Activated CD8-positive, alpha-beta memory T cell treated with anti-CD3 and anti-CD28 coated beads, Interleukin-2, amount 50 U/mL, for 24 hours (primary cell): ENCODE data around the gene BICC1.
"Not testable (repeated sequence)": the region's sequence is repeated elsewhere in the genome, so short reads cannot be mapped to it uniquely, and the experiment has no call there.

Experiments used
- DNase-seq: peaks from one replicate; pipeline ENCODE4 v3.0.0-alpha.2; 2020; ENCODE audit errors: extremely low read depth

Gene BICC1

GRCh38 chr10:58567652-58568051, 55.0 kb downstream of the BICC1 start:
- DNase-seq: no peak

DNA sequence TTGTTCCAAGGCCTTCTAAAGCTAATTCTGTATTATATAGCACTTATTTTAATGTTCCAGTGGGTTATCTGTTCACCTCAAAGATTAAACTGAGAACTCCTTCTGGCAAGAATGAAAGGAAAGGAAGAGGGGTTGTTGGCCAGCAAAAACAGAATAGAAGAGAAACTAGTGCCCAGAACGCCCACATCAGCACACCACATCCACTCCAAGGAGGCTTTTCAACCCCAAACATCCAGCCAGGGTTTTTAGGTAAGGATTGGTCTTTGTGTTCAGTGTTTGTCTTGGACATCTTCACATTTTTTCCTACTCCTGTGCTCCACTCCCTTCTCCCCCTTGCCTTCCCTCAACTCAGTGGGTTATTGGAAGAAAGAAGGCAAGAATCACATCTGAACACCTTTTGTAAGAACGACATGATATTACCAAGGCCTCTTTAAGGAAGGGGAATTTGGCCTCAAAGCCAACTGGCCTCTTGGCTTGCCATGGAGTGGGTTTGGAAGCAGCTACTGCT, 55.8 kb downstream of the BICC1 start:
- no peak for DNase-seq

DNA sequence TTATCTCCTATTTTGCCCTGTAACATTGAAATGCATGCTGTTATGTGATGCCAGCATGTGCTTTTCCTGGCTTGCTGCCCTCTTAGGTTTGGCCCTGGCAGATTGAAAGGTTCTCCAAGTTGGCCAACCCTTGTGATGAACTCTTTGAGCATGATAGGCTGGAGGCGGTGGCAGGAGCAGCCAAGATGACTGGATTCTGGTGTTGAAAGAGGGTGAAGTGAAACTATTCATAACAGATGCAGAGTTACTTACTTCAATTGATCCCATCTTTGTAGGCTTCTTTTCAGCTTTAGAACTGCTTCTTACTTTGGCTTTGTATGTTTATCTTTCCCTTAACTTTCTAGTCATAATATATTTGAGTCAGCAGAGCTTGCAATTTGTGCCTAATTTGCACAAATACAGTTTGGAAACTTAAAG, 57.6 kb downstream of the BICC1 start:
- no peak for DNase-seq

GRCh38 chr10:58570979-58571378, 58.3 kb downstream of the BICC1 start:
- DNase-seq: no peak

DNA sequence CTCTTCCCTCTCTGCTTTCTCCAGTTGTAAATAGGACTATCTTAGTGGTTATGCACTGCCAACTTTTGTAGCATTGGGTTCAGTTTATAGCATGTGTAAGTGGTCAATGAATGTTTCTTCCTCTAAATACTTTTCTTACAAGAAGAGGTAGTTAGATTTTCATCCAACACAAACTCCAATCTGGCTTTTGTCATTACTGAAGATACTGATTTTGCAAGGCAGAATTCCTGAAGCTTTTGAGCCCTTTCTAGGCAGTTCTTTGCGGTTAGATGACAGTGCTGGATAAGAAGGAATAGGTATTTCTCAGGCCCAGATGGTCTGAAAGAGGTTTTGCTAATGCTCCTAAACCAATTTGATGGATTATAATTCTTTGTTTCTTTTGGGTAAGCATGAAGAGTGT, 60.5 kb downstream of the BICC1 start:
- DNase-seq: no peak

DNA sequence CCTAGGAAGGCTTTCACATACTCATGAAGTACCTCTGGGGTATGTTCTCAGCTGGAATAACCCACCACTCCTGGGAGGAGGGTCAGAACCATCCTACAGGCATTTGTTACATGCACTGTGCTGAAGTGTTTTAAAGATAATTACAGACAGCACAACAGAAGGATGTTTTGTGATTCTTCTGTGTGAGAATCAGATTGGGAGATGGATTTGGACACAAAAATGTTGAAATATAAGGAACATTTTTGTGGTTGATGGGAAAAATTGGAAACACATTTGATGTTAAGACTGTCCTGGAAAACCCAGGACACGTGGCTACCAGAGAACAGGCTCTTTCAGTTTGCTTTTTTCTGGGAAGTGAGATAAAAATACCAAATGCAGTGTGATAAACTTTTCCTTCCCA, 61.4 kb downstream of the BICC1 start:
- no peak for DNase-seq

GRCh38 chr10:58575491-58575890, 62.8 kb downstream of the BICC1 start:
- no peak for DNase-seq

GRCh38 chr10:58576751-58577436, 64.2 kb downstream of the BICC1 start:
- no peak for DNase-seq

- DNase-seq: no peak
Measured at GRCh38 chr10:58577437-58577777, 64.7 kb downstream of the BICC1 start.

GRCh38 chr10:58578366-58578765, 65.7 kb downstream of the BICC1 start:
- DNase-seq: no peak

DNA sequence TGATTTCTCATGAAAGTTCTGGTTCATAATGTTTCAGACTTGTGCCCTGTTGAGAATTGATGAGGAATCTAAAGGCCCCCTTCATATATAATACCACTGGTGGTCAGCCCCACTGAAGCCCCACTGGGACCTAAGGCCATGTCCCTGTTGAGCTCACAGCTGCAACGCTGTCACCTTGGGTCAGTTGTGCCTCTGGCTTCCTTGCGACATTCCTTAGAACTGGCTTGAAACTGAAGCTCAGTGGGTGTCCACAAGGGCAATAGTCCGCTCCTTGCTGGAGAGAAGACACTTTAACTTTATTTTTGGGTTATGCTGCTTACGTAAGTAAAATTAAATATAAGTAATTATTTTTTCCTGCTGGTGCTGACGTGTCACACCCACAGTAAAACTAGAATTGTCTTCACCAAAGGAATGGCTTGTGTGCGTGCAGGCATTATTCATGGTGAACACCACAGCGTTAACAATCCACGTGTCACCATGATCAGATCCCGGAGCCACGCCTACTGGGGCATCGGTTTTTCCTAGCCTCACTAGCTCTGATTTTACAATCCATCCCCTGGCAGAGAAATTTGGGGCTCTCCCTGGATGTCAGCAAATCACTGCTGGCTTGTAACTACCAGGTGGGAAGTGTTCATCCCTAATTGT, 66.5 kb downstream of the BICC1 start:
- no peak for DNase-seq

DNA sequence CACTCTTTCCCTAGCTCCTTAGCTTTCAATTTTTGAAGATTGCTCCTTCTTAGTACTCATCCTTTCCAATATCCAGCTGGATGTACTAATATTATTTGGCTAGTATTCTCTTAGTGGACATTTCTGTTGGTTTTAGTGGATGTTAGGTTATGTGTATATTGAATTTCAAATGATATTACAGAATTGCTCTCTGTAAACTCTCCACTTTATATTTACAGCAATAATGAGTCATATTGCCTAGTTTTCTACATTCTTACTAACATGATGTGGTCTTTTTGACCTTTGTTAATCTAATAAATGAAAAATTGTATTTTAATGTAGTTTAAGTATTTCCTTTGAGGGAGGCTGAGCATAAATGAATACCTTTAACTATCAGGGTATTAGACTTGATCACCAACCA, 69.4 kb downstream of the BICC1 start:
- no peak for DNase-seq

DNA sequence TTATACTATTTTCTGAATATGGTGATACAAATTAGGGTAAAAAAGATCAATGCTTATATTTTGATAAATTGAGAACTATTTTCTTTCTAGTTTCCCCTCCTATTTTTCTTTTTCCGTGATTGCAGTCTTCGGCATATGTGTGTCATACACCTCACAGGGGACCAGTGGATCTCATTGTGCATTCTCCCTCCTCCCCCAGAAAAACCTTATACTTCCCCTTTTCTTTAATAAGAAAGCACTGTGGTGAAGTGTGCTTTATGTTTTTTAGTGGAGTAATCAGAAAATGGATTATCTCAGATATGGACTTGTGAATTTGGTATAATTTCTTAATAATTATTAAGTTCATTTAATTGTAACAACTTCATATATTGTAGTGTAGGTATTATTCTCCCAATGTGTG, 72.8 kb downstream of the BICC1 start:
- no peak for DNase-seq

DNA sequence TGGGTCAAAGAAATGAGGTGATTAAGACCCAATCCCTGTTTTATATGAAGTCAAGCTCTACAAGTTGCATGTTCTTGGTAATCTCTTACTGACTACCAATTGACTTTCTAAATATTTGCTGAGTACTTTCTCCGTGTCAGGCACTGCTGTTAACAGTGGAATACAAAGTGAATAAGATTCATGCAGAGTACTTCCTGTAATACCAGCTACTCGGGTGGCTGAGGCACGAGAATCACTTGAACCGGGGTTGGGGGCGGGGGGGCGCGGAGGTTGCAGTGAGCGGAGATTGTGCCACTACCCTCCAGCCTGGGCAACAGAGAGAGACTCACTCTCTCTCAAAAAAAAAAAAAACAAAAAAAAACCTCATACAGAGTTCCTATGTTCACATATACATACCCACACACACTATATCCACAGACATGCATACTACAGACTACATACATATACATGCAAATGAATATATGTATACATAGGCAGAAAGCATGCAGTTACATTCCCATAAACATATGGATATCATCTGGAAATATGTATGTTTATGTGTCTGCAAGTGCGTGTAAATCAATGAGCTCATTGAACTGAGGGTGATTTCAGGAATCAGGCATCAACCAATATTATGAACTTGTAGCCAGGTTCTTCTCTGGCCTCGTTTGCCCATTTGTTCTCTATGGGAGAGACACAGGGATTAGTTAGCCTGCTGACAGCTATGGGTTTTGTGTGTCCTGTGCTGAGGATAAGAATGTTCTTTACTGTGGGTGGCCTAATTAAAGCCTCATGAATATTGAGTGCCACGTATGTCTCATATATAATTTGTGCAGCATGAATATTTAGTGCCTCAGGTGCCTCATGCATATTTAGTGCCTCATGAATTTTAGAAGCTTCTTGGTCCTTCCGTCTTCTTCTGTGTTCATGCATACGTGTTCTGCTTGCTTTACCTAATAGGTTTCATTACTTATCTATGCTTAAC, 73.9 kb downstream of the BICC1 start:
- no peak for DNase-seq

DNA sequence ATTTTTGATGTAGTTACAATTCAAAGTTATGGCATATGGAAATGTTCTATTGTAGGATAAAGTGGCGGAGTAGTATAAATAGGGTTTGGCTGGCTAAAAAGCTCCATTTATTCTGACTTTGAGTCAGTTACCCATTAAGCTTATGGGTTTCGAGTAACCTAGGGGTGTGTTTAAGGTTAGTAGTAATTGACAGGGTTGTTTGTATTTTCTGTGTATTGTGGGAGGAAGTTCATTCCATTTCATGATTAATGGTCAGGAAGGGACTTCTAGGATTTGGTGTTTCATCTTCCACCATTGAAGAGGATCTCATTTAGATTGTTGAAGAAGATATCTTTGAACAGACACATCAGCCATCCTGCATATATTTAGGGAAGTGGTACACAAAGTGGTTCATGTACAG, 75.0 kb downstream of the BICC1 start:
- DNase-seq: no peak

- DNase-seq: no peak
Measured at GRCh38 chr10:58588673-58589265, 76.1 kb downstream of the BICC1 start.

DNA sequence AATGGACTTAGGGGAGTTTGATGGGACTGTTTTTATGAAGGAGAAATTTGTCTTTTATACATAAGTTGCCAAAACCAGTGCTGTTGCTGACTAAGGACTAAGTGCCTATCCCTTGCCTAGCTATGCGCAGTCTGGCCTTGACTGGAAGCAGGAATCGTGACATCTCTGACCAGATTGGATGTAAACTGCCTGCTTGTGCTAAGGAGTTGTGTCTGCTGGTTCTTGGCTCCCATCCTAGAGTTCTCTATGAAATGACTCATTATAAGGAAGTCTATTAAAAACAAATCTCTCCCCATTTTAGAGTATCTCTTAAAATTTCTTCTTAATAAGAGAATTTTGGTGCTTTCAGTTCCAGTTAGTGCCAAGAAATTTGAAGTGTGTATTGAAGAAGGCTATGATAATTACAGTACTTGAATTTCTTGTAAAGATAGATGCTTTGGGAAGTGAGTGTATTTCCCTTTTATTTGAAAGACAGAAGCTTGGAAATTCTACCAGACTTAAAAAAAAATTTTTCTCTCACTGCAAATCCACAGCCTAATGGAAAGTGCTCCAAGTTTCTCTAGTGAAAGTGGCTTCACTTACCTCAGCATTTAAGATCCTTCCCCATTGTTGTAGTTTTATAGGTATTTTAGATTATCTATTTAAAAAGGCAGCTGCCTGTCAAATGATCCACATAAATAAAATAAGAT, 77.6 kb downstream of the BICC1 start:
- DNase-seq: no peak

DNA sequence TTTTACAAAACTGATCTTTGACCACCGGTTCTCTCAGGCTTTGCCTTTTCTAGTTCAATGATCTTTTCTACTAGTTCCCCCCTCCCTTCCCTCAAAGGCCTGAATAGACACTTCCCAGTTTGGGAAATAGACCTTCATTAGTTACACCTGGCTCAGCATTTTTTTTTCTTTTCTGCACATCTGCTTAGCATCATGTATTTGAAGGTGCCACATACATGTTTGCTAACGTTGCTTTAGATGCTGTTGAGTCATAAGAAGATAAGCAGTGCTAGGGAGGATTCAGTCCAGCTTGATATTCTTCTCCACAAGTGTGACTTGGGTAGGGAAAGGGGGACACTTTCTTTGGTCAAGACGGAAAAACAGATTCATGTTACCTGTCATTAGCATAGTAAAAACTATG, 78.3 kb downstream of the BICC1 start:
- DNase-seq: no peak

- no peak for DNase-seq
Measured at GRCh38 chr10:58593008-58593407, 80.3 kb downstream of the BICC1 start.

- not testable (repeated sequence) for DNase-seq
Measured at GRCh38 chr10:58597211-58597610, 84.5 kb downstream of the BICC1 start.

DNA sequence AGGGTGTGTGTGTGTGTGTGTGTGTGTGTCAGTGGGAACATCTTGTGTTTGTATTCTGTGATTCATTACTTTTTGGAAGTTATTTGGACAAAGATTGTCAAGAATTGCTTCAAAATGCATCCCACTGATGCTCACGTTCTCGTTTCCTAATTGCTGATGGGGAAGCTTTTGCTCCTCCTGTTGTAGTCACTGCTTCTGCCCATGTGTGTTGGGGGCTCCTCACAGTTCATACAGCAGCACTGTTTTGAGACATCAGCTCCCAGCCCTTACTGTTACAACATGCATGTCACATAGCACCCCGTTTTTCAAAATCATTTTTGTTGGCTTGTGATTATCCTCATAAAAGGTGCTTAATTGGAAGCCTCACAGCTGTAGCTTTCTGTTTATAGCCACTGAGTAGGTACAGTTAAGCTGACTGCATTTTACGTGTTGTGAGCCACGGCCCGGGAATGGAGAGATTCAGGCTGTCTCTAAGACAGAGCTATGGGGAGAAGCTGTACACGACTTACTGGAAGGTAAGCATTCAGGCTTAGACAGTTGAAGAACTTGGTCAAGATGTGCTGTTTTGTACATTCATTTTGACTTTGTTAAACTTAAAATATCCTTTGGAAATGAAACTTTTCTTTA, 87.4 kb downstream of the BICC1 start:
- DNase-seq: no peak
